ENCODE measurements around the gene WDR59.

DNA sequence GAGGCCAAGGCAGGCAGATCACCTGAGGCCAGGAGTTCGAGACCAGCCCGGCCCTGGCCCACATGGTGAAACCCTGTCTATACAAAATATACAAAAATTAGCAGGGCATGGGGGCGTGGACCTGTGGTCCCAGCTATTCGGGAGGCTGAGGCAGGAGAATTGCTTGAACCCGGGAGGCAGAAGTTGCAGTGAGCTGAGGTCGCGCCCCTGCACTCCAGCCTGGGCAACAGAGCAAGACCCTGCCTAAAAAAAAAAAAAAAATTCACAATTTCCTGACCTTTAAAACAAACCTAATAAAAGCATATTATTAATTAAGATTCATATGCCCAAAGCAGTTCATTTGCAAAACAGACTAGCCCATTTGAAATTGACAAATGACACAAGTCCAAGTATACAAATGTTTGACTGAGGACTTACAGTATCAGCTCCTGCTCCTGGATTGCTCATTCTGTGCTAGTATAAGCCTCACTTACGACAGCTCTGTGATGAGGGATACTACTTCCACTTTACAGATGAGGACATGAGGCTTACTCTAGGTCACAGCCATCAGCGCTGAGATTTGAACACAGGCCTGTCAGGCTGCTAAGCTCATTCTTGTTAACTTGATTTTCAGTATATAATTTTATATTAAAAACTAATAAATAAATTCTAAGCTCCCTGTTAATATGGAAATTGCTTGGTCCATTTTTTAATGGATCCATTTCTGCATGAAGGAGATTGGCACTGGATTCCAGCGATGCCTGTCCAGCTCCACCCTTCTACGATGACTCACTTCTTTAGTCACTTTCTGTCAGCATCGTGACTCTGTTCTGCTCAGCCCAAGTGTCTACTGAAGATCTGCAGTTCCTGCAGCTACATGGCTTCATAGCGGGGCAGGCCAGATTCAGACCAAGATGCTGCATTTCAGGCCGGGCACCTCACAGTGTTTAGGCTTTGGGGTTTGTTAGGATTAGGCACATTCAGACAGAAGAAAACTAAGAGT, 88.2 kb downstream of the WDR59 start:
- TF ChIP-seq CTCF (tag by site-specific recombination; IDR thresholded peaks at IDR 0.05): no peak
- TF ChIP-seq, protein P1, sequence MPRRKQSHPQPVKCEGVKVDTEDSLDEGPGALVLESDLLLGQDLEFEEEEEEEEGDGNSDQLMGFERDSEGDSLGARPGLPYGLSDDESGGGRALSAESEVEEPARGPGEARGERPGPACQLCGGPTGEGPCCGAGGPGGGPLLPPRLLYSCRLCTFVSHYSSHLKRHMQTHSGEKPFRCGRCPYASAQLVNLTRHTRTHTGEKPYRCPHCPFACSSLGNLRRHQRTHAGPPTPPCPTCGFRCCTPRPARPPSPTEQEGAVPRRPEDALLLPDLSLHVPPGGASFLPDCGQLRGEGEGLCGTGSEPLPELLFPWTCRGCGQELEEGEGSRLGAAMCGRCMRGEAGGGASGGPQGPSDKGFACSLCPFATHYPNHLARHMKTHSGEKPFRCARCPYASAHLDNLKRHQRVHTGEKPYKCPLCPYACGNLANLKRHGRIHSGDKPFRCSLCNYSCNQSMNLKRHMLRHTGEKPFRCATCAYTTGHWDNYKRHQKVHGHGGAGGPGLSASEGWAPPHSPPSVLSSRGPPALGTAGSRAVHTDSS (tag by site-specific recombination; IDR thresholded peaks at IDR 0.05): no peak
- TF ChIP-seq ZFHX2 (tag by site-specific recombination; conservative IDR thresholded peaks at IDR 0.05): no peak
- TF ChIP-seq ZNF292 (tag by site-specific recombination; IDR thresholded peaks at IDR 0.05; ENCODE audit: borderline replicate concordance, low read depth): no peak
- no peak for TF ChIP-seq PRDM2 (tag by site-specific recombination; IDR thresholded peaks at IDR 0.05; ENCODE audit: borderline replicate concordance)
- TF ChIP-seq ZNF133 (tag by site-specific recombination; IDR thresholded peaks at IDR 0.05): no peak
- TF ChIP-seq, protein P2, sequence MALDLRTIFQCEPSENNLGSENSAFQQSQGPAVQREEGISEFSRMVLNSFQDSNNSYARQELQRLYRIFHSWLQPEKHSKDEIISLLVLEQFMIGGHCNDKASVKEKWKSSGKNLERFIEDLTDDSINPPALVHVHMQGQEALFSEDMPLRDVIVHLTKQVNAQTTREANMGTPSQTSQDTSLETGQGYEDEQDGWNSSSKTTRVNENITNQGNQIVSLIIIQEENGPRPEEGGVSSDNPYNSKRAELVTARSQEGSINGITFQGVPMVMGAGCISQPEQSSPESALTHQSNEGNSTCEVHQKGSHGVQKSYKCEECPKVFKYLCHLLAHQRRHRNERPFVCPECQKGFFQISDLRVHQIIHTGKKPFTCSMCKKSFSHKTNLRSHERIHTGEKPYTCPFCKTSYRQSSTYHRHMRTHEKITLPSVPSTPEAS (tag by site-specific recombination; IDR thresholded peaks at IDR 0.05): no peak
- no peak for TF ChIP-seq TRIM28 (IDR thresholded peaks at IDR 0.05; ENCODE audit: borderline replicate concordance, low read length)
- no peak for TF ChIP-seq REST (tag by site-specific recombination; IDR thresholded peaks at IDR 0.05)
- TF ChIP-seq SP2 (tag by site-specific recombination; IDR thresholded peaks at IDR 0.05): no peak
- no peak for TF ChIP-seq HOXC10 (CRISPR knock-in tag; IDR thresholded peaks at IDR 0.05)

Data from HEK293 (cell line).